Measurements from ENCODE around the gene DOCK10.
A peak's percentile ranks its signal among the peaks of the same experiment; 100 is the strongest.

Gene DOCK10

DNA sequence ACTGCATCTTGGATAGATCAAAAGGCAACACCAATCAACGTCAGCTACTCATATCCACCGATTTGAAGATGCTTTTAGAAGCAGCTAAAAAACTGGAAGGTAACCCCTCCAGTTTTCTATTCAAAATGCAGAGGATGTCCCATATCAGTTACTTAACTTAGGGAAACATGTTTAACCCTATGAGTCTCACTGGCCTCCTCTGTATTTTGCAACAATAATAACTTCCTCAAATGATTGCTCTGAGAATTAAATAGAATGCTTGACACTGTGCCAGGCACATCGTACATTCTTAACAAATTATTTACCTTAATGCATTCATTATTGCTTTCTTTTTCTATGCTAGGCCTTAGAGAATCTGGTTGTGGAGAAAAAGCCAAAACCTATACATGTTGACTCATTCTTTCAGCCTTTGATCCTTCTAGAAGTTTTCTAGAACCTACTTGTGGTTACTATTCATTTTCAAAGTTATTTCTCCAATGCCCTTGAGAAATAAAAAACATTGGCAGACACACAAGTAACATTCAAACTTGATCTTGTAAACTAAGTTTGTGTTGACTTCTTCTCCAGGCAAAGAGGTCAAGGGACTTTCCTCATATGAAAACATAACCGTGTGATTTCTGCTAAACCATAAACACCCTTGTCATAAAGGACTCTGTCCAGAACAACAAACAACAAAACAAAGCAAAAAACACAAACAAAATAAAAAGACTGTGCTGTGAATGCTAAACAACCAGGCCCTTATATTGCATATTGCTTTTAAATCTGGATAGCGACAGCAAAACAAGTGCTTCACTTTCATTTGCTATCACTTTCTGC lies 4.6 kb downstream of the DOCK10 start:
- in situ Hi-C loops (cut with HindIII; ENCODE audit: low pct_unique_long_range_greater_than_20kb, low sequenced_read_pairs): no loop called here
- no peak for TF ChIP-seq JUND (IDR thresholded peaks at IDR 0.05; ENCODE audit: low read depth)
- no peak for DNase-seq (ENCODE audit: low read depth in 1 of 2, low spot score in 1 of 2)

GRCh38 chr2:225036431-225036830 lies 5.8 kb downstream of the DOCK10 start:
- no peak for DNase-seq (ENCODE audit: low read depth in 1 of 2, low spot score in 1 of 2)
- no peak for TF ChIP-seq JUND (IDR thresholded peaks at IDR 0.05; ENCODE audit: low read depth)
- in situ Hi-C loops (cut with HindIII; ENCODE audit: low pct_unique_long_range_greater_than_20kb, low sequenced_read_pairs): no loop called here

GRCh38 chr2:225033440-225034318 lies 8.6 kb downstream of the DOCK10 start:
- DNase-seq (ENCODE audit: low read depth in 1 of 2, low spot score in 1 of 2): no peak
- TF ChIP-seq JUND (IDR thresholded peaks at IDR 0.05; ENCODE audit: low read depth): no peak
- in situ Hi-C loops (cut with HindIII; ENCODE audit: low pct_unique_long_range_greater_than_20kb, low sequenced_read_pairs): no loop called here

GRCh38 chr2:225032246-225032645 lies 10.0 kb downstream of the DOCK10 start:
- in situ Hi-C loops (cut with HindIII; ENCODE audit: low pct_unique_long_range_greater_than_20kb, low sequenced_read_pairs): no loop called here

GRCh38 chr2:225031599-225031998 lies 10.7 kb downstream of the DOCK10 start:
- TF ChIP-seq JUND (IDR thresholded peaks at IDR 0.05; ENCODE audit: low read depth): no peak
- DNase-seq (ENCODE audit: low read depth in 1 of 2, low spot score in 1 of 2): no peak
- in situ Hi-C loops (cut with HindIII; ENCODE audit: low pct_unique_long_range_greater_than_20kb, low sequenced_read_pairs): no loop called here

More at GRCh38 chr2:225032246-225032645, 10.0 kb downstream of the DOCK10 start:
- DNase-seq (ENCODE audit: low read depth in 1 of 2, low spot score in 1 of 2): no peak
- TF ChIP-seq JUND (IDR thresholded peaks at IDR 0.05; ENCODE audit: low read depth): no peak

DNA sequence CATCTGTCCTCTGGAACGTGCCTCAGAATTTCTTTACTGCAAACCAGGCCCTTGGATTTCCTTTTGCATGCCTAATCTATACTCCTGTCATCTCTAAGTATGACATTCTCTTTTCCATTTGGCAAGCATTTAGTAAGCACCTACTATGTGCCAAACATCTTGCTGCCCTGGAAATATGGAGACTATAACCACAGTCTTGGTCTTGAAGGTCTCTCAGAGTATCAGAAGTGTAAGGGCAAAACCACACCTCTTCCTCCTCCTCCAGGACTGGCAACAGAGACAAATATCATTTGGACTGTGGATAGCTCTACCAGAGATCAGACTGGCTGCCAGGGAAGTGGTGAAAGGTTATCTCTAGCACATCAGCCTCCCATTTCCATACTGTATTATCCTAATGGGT lies 11.4 kb downstream of the DOCK10 start:
- DNase-seq (ENCODE audit: low read depth in 1 of 2, low spot score in 1 of 2): no peak
- TF ChIP-seq JUND (IDR thresholded peaks at IDR 0.05; ENCODE audit: low read depth): no peak
- in situ Hi-C loops (cut with HindIII; ENCODE audit: low pct_unique_long_range_greater_than_20kb, low sequenced_read_pairs): no loop called here

- TF ChIP-seq JUND (IDR thresholded peaks at IDR 0.05; ENCODE audit: low read depth): no peak
- in situ Hi-C loops (cut with HindIII; ENCODE audit: low pct_unique_long_range_greater_than_20kb, low sequenced_read_pairs): no loop called here
- DNase-seq (ENCODE audit: low read depth in 1 of 2, low spot score in 1 of 2): no peak
These were observed 12.1 kb downstream of the DOCK10 start for GRCh38 chr2:225030203-225030602.

GRCh38 chr2:225028572-225028971 lies 13.7 kb downstream of the DOCK10 start:
- TF ChIP-seq JUND (IDR thresholded peaks at IDR 0.05; ENCODE audit: low read depth): no peak
- in situ Hi-C loops (cut with HindIII; ENCODE audit: low pct_unique_long_range_greater_than_20kb, low sequenced_read_pairs): no loop called here
- peak in 1 of 2 experiments; percentile 37 for DNase-seq (ENCODE audit: low read depth in 1 of 2, low spot score in 1 of 2)

DNA sequence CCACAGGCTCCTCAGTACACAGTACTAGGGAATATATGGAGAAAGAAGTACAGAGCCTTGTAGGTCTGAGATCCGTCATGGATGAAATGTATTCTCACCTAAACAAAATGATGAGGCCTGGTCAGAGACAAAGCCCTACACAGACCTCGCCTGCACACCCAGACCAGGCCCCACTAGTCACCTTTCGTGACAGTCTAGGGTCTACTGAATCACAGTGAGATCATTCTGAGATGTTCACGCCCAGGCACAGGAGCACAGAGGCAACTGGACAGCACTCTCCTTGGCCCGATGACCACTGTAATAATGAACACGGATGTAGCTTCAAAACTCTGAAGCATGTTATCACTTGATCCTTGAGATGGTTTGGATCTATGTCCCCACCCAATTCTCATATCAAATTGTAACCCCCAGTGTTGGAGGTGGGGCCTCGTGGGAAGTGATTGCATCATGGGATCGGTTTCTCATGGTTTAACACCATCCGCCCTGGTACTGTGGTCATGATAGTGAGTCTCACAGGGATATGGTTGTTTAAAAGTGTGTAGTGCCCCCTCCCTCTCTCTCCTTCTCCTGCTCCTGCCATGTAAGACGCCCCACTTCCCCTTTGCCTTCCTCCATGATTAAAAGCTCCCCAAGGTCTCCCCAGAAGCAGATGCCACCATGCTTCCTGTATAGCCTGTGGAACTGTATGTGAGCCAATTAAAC lies 15.1 kb downstream of the DOCK10 start:
- no peak for TF ChIP-seq JUND (IDR thresholded peaks at IDR 0.05; ENCODE audit: low read depth)
- in situ Hi-C loops (cut with HindIII; ENCODE audit: low pct_unique_long_range_greater_than_20kb, low sequenced_read_pairs): no loop called here

DNA sequence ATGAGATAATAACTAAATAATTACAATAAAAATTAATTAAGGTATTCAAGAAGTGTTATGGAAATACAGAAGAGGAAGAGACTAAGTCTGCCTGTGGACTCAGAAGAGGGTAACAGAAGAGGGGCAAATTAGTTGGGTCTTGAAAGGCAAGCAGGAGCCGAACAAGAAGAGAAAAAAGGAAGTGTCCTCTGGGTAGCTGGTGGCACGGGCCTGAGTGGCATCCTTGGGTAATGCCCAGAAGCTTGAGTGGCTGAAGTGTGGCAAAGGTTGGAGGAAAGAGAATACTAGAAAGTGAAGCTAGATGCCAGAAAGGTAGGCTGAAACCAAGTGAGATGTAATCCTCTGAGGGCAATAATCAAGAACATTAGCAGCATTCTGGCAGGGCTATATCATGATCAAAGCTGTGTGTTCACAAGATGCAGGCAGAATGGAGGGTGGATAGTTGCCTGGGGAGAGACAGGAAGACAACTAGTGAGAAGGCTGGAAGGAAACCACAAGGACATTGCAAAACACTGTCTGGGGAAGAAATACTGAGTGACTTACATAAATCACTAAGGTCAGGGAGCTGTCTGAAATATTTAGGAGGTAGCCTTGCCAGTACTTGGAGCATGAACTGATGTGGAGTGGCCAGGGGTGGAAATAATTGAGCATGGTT lies 16.2 kb downstream of the DOCK10 start:
- TF ChIP-seq JUND (IDR thresholded peaks at IDR 0.05; ENCODE audit: low read depth): no peak
- no peak for DNase-seq (ENCODE audit: low read depth in 1 of 2, low spot score in 1 of 2)
- in situ Hi-C loops (cut with HindIII; ENCODE audit: low pct_unique_long_range_greater_than_20kb, low sequenced_read_pairs): no loop called here

More for the DNA sequence above, 15.1 kb downstream of the DOCK10 start:
- DNase-seq (ENCODE audit: low read depth in 1 of 2, low spot score in 1 of 2): no peak

- no peak for TF ChIP-seq JUND (IDR thresholded peaks at IDR 0.05; ENCODE audit: low read depth)
- DNase-seq (ENCODE audit: low read depth in 1 of 2, low spot score in 1 of 2): peak in 1 of 2 experiments; percentile 76
- in situ Hi-C loops (cut with HindIII; ENCODE audit: low pct_unique_long_range_greater_than_20kb, low sequenced_read_pairs): no loop called here
These were observed 20.1 kb downstream of the DOCK10 start for GRCh38 chr2:225022188-225022587.

Measured in T47D (cell line).